Measurements from ENCODE around the gene ZNF219.

- TF ChIP-seq, protein P1, sequence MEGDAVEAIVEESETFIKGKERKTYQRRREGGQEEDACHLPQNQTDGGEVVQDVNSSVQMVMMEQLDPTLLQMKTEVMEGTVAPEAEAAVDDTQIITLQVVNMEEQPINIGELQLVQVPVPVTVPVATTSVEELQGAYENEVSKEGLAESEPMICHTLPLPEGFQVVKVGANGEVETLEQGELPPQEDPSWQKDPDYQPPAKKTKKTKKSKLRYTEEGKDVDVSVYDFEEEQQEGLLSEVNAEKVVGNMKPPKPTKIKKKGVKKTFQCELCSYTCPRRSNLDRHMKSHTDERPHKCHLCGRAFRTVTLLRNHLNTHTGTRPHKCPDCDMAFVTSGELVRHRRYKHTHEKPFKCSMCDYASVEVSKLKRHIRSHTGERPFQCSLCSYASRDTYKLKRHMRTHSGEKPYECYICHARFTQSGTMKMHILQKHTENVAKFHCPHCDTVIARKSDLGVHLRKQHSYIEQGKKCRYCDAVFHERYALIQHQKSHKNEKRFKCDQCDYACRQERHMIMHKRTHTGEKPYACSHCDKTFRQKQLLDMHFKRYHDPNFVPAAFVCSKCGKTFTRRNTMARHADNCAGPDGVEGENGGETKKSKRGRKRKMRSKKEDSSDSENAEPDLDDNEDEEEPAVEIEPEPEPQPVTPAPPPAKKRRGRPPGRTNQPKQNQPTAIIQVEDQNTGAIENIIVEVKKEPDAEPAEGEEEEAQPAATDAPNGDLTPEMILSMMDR (IDR thresholded peaks at IDR 0.05; ENCODE audit: borderline replicate concordance, extremely low read depth, low read length, poor library complexity, severe bottlenecking): no peak
- TF ChIP-seq EZH2 (IDR thresholded peaks at IDR 0.05; ENCODE audit: borderline replicate concordance, low read depth, low read length, severe bottlenecking): no peak
Measured at GRCh38 chr14:21112255-21112654, 13.8 kb upstream of the ZNF219 start.
